ENCODE measurements around the gene SSX3. TPM values are rescaled to one million over a fixed set of nuclear protein-coding genes. Genes with fewer than 3 reads are reported as not detected.

Gene SSX3
- total RNA-seq (2022; extraction: Qiagen RNA extraction; ENCODE audit: low read depth), result not detected in 5 replicates

DNA sequence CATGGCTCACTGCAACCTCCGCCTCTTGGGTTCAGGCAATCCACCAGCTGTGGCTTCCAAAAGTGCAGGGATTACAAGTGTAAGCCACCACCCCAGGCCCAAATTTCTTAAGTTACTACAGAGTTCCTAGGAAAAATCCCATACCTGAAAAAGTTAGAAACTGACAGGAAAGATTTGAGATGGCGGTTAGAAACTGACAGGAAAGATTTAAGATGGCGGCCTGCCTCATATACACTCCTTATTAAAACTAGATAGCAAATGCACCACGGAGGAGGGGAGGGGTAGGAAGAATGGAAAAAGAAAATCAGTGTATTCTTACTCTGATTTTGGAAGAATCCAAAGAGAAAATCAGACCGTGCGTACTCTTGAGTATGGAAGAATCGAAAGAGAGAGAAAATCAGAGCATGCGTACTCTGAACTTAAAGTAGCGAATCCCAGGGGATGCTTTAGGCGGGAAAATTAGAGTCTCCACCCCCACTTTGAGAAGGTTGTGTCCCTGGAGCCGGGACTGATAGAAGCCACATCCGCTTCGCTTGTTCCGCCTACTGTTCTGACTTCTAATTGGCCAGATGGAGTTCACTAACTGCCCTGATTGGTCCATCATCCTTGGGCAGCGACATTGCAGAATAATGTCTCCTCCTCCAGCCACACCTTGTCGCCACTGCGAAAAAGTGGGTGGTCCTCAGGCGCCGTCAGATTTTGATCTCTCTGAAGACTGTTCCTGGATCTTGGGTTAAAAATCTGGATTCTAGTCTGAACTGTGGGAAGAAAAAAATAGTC, at the start of gene SSX3:
Gene SSX3 (minus strand): TSS at position 389 of the 780 bp plus-strand sequence. CDS start 1,454 bp downstream, outside the sequence.

GRCh38 chrX:48383239-48383638, 26.7 kb upstream of the SSX3 start, which contains the start of gene SSX4:
Gene SSX4, plus strand, starts transcription at chrX:48383539. Its CDS starts 515 bp downstream, at chrX:48384054.

Other genes starting within 250 kb of the SSX3 start
- gene SPACA5B, start 226.1 kb downstream of the SSX3 start, total RNA-seq (2022; extraction: Qiagen RNA extraction; ENCODE audit: low read depth), result not detected in 5 replicates
- gene SSX5, start 159.9 kb downstream of the SSX3 start, total RNA-seq (2022; extraction: Qiagen RNA extraction; ENCODE audit: low read depth), result not detected in 5 replicates
- not detected in 5 replicates for gene SSX1, start 101.3 kb downstream of the SSX3 start, total RNA-seq (2022; extraction: Qiagen RNA extraction; ENCODE audit: low read depth)
- not detected in 5 replicates for gene SSX4, start 26.8 kb upstream of the SSX3 start, total RNA-seq (2022; extraction: Qiagen RNA extraction; ENCODE audit: low read depth)
- gene SSX4B, start 55.3 kb upstream of the SSX3 start, total RNA-seq (2022; extraction: Qiagen RNA extraction; ENCODE audit: low read depth), result not detected in 5 replicates
- 0.32 to 0.38 TPM (median 0.35 TPM) in 3 of 5 replicates, not detected in the others for gene SLC38A5, start 113.6 kb upstream of the SSX3 start, total RNA-seq (2022; extraction: Qiagen RNA extraction; ENCODE audit: low read depth)
- gene FTSJ1, start 119.5 kb upstream of the SSX3 start, total RNA-seq (2022; extraction: Qiagen RNA extraction; ENCODE audit: low read depth), result 64.7 to 76.3 TPM (median 69.2 TPM) in 5 replicates
- 12.4 to 19.4 TPM (median 18.0 TPM) in 5 replicates for gene PORCN, start 152.3 kb upstream of the SSX3 start, total RNA-seq (2022; extraction: Qiagen RNA extraction; ENCODE audit: low read depth)
- 111 to 149 TPM (median 144 TPM) in 5 replicates for gene EBP, start 165.1 kb upstream of the SSX3 start, total RNA-seq (2022; extraction: Qiagen RNA extraction; ENCODE audit: low read depth)
- gene TBC1D25, start 183.0 kb upstream of the SSX3 start, total RNA-seq (2022; extraction: Qiagen RNA extraction; ENCODE audit: low read depth), result 9.4 to 13.6 TPM (median 12.3 TPM) in 5 replicates
- gene RBM3, start 217.8 kb upstream of the SSX3 start, total RNA-seq (2022; extraction: Qiagen RNA extraction; ENCODE audit: low read depth), result 327 to 627 TPM (median 354 TPM) in 5 replicates
- 56.8 to 92.4 TPM (median 73.5 TPM) in 5 replicates for gene WDR13, start 240.8 kb upstream of the SSX3 start, total RNA-seq (2022; extraction: Qiagen RNA extraction; ENCODE audit: low read depth)